Measurements from ENCODE around the gene FRMD3. TPM values are rescaled to one million over a fixed set of nuclear protein-coding genes. Genes with fewer than 3 reads are reported as not detected.

Gene FRMD3
- total RNA-seq, 1 donor from 2014 or later, result 2.8 TPM

GRCh38 chr9:83236029-83236696 lies 302.0 kb downstream of the FRMD3 start:
- no peak for DNase-seq (ENCODE audit: low read depth in 2 of 2)

GRCh38 chr9:83235526-83235925 lies 302.7 kb downstream of the FRMD3 start:
- no peak for DNase-seq (ENCODE audit: low read depth in 2 of 2)

DNA sequence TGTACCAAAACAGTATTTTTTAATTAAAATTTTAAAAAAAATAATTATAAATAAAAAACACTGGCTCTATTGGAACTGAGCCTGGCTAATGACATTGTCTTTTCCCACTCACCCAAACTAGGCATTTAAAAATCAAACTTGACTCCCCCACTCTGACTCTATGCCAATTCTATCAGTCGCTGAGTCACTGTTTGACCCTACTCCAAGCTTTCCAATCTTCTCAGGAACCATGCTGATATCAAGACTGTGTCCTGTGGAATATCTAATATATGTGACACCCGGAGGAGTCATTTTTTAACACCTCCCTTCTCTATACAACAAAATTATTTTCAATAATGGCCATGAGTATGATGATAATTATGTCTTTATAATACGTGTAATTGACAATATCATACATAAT lies 303.7 kb downstream of the FRMD3 start:
- DNase-seq (ENCODE audit: low read depth in 2 of 2), result peak in 1 of 2 donors; percentile 18

GRCh38 chr9:83233647-83234046 lies 304.6 kb downstream of the FRMD3 start:
- no peak for DNase-seq (ENCODE audit: low read depth in 2 of 2)

DNA sequence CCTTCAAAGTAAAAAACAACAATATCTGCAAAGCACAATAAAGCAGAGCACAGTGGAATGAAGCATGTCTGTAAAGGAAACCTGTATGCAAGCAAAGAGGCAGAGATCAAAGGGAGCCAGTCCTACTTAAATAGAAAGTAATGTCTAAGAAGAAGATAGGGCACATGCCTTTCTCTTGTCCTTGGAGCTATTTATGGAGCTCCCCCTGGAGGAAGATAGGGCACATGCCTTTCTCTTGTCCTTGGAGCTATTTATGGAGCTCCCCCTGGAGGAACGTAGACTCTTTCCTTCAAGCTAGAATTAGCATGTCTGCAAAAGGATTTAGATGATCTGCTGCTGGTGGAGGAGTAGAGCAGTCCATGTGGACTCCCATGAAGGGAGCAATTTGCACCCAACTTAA lies 307.2 kb downstream of the FRMD3 start:
- DNase-seq (ENCODE audit: low read depth in 2 of 2), result peak in 1 of 2 donors; percentile 7

- peak in 1 of 2 donors; percentile 74 for DNase-seq (ENCODE audit: low read depth in 2 of 2)
Measured at GRCh38 chr9:83220730-83221129, 317.5 kb downstream of the FRMD3 start.

GRCh38 chr9:83219924-83220438 lies 318.2 kb downstream of the FRMD3 start:
- no peak for DNase-seq (ENCODE audit: low read depth in 2 of 2)

DNA sequence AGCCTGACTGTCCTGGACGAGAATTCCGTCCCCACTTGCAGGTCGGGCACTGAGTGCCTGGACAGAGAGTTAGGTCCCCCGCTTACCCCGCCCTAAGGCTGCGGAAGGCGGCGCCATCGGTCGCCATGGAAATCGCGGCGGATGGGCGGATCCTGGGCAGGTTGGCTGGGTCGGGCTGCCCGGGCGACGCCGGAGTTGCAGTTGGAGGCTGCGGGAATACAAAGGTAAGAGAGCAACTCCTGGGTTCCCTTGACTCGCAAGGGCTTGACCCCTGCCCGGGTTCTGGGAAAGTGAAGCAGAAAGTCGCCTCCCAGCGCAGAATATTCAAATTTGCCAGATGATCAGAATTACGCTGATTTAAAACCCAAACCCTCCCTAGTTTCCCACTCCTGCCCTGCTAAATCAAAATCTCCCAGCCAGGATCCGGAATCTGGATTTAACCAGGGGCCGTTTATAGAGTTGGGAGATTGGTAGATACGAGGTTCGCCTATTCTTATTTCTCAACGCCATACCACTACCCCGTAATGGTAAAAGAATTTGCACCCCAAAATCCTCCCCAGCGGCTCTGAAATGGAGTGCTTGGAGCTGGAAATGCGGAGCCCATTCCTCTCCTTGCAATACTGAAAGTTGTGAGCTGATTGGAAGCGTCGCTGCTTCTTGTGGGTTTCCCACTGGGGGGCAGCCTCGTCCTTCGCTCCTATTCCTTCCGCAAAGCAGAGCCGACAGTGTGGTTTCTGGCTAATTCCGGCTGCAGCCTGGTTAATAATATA lies 318.9 kb downstream of the FRMD3 start:
- DNase-seq (ENCODE audit: low read depth in 2 of 2), result peak; percentile 52 to 85

DNA sequence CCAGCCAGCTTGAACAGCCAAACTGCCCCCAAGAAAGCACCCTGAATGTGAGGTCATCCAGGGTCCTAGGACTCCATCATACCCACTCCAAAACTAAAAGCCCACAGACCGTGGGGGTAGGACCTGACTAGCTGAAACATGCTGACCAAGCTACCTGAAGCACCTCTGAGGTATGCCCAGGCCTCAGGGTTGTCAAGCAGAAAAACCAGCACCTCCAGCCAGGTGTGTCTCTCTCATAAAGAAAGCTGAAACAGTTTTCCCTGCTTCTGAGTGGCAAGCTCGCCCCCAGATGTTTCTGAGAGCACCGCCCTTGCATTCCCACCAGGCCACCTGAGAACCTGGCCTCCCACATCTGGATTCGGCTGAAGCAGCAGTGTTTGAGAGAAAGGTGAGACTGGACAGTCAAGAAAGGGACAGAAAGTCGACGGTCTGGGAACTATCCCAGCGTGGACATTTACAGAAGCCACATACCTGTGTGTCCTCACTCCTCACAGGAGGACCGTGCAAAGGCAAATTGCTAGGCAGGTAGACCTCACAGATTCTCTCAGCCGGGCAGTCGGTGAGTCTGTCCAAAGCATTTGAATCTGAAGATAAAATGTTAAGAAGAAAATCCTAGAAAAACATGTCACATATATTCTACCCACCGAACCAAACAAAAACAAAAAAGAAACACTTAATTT lies 319.6 kb downstream of the FRMD3 start:
- DNase-seq (ENCODE audit: low read depth in 2 of 2), result no peak

DNA sequence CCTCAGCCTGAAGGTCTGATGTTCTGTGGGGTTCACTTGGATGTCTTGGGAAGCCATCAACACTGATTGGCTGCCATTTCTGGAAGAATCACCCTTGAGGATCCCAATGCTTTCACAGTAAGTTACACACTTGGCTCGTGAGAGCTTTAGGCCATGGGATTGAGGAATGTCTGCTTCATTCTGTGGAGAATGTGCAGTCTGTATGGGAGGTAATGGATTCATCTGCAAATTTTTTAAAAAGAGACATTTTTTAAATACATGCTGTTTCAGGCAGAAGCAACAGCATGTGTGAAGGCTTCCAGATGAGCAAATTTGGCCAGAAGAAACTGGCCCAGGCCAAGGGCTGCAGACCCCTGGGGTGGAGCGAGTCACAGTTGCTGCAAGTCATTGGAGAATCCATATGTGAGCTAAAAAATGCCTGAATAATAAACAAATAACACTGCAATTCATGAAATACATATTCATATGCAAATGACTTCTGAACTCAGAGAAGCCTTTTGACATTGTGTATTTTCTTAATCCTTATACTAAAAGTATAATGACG lies 328.9 kb downstream of the FRMD3 start:
- no peak for DNase-seq (ENCODE audit: low read depth in 2 of 2)

DNA sequence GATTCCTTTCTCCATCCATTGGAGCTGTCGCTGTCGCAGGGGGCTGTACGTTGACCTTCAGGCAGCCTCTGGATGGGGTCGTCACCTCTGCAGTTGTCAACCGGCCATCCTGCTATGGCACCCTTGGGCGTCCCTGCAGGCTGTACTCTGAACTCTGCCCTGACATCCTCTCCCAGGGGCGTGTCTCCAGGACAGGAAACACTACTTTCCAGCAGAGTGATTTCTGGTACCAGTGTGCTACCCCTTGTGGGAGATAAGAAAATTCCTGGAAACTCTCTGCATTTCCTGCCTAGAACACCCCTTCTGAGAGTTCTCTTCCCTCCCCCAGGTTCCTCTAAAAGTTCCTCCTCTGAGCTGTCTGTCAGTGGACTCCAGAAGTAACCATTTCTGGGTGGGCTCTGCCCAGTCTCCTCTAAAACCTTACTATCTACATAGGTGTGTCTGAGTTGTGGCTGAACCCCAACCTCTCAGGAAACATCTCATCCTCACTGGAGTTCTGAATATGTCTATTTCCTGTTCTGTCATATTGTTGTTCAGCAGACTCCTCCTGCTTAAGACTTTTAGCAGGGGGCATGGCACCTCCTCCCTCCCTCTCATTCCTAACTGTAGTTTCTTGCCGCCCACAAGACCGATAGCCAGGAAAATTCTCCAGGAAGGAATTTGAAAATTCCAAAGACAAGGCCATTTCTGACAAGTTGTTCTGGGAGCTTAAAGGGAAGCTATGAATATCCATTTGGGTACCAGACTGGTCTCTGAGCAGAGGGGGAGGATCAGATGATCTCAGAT lies 329.9 kb downstream of the FRMD3 start:
- DNase-seq (ENCODE audit: low read depth in 2 of 2), result peak in 1 of 2 donors; percentile 12

DNA sequence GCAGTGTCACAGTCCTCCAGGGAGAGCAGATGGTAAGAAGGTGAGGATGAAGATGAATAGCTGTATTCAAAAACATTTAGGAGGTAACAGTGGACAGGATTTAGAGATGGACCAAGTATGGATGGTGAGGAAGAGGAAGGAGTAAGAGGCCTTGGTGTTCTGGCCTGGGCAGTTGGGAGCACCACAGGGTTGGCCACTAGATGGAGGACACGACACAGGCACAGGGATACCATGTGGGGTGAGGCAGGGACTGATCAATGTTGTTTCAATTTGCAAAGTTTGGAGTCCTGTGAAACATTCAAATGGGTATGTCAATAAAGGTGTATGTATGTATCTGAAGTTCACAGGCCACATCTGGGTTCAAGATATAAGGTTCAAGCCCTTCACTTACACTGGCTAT lies 334.2 kb downstream of the FRMD3 start:
- peak in 1 of 2 donors; percentile 8 for DNase-seq (ENCODE audit: low read depth in 2 of 2)

DNA sequence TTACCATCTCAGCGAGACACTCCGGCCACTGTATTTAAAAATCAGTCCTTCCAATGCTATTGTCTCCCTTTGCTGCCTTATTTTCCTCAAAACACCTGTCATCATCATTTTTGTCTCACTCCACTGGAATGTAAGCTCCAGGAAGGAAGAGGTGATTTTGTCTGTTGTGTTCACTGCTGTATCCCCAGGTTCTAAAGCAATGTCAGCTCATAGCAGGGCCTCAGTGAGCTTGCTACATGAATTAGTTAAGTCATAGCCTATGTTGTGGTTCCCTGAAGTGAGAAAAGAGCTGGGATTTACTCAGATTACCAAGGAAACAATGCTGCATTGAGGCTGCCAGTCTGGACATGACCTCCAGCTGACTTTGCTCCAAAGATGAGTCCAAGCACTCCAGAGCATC lies 337.7 kb downstream of the FRMD3 start:
- DNase-seq (ENCODE audit: low read depth in 2 of 2), result no peak

GRCh38 chr9:83199832-83200231 lies 338.4 kb downstream of the FRMD3 start:
- no peak for DNase-seq (ENCODE audit: low read depth in 2 of 2)

GRCh38 chr9:83199240-83199639 lies 339.0 kb downstream of the FRMD3 start:
- peak; percentile 30 to 77 for DNase-seq (ENCODE audit: low read depth in 2 of 2)

- no peak for DNase-seq (ENCODE audit: low read depth in 2 of 2)
Measured at GRCh38 chr9:83198371-83198770, 339.8 kb downstream of the FRMD3 start.

DNA sequence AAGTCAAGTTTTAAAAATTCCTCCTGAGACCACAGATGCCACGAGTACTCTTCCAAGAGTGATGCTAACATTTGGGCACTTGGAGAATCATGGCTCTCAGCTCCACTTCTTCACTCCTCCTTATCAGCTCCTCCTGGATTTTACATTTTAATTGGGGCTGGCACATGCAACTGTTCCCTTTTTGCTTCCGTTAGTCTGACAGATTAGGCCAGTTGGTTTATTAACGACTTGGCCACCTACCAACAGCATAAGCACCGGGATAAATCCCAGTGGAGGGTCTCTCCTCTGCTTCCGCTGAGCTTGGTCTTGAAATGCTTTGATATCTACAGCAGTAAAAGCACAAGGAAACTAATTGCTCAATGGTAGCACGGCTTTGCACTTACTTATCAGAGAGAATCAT lies 340.6 kb downstream of the FRMD3 start:
- no peak for DNase-seq (ENCODE audit: low read depth in 2 of 2)

- no peak for DNase-seq (ENCODE audit: low read depth in 2 of 2)
Measured at GRCh38 chr9:83196946-83197345, 341.3 kb downstream of the FRMD3 start.

All from dermis microvascular lymphatic vessel endothelial cell (primary cell).